HL-60/S4 treated with retinoic acid at 250 ng/mL for 4 days and 3 days (cell line): ENCODE data around the gene WDR36.

Experiments used
- in situ Hi-C: fragments of 300-500 bp; cut with MboI; formaldehyde crosslinking; loops from 2 replicates; pipeline ENCODE4 v1.7.0; 2022; ENCODE audit warnings: low sequenced_read_pairs

Gene WDR36

GRCh38 chr5:111173476-111173875 is 81.3 kb downstream of the WDR36 start:
- in situ Hi-C loops = no loop called here
